LNCaP clone FGC (cell line): ENCODE measurements around the gene EIF3L.

Experiments used
- DNase-seq: peaks from one replicate; pipeline ENCODE4 v3.0.0-alpha.2; 2011; ENCODE audit warnings: low read depth
- H3K4me3 ChIP-seq: 2 replicates; pipeline ENCODE4 v1.5.1; 2011; ENCODE audit warnings: mild to moderate bottlenecking, low read depth, low read length, control low read depth
- TF ChIP-seq, protein P1 (sequence below): IDR thresholded peaks from 2 replicates; pipeline ENCODE4 v1.5.1; 2012; ENCODE audit warnings: mild to moderate bottlenecking; ENCODE audit not compliant: control insufficient read depth, insufficient read depth; ENCODE audit errors: extremely low read depth

The EIF3L gene

DNA sequence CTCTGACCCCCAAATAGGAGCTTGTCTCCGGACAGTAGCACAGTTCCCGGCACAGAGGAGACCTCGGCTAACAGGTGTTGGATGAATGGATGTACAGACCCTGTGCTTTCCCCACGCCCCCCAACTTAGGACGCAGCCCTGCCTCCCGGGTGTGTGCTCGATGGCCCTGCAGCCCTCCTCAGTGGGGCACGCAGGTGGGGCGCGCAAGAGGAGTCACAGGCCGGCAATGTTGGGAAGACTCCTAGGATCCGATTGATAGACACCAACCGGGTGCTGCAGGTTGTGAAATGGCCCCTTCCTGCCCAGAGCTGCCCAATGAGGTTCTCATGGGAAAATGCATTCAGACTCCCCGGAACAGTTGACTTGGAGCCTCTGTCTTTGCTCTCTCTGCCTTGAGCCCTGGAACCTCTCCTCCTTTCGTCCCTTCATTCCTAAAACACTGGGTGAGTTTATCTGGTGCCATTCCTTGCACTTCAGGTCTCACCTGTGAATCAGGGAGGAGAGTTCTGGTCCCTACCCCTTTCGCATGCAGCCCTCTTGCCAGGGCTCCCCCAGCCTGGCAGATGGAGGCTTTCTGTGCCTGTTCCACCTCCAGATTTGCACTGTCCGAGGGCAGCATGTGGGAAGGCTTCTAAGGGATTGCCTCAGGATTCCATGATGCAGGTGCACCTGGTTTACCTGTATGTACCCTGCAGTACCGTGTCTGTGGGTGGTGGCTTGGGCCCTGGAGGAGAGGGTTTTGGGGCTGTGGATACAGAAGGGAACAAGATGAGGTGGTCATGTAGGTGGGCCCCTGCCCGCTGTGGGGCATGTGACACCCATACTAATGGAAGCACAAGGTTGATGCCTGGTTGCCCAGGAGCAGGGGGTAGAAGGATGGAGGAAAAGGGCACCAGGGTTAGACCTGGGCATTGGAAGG, 58.1 kb downstream of the EIF3L start:
- TF ChIP-seq, protein P1, sequence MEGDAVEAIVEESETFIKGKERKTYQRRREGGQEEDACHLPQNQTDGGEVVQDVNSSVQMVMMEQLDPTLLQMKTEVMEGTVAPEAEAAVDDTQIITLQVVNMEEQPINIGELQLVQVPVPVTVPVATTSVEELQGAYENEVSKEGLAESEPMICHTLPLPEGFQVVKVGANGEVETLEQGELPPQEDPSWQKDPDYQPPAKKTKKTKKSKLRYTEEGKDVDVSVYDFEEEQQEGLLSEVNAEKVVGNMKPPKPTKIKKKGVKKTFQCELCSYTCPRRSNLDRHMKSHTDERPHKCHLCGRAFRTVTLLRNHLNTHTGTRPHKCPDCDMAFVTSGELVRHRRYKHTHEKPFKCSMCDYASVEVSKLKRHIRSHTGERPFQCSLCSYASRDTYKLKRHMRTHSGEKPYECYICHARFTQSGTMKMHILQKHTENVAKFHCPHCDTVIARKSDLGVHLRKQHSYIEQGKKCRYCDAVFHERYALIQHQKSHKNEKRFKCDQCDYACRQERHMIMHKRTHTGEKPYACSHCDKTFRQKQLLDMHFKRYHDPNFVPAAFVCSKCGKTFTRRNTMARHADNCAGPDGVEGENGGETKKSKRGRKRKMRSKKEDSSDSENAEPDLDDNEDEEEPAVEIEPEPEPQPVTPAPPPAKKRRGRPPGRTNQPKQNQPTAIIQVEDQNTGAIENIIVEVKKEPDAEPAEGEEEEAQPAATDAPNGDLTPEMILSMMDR = no peak
- DNase-seq = no peak

DNA sequence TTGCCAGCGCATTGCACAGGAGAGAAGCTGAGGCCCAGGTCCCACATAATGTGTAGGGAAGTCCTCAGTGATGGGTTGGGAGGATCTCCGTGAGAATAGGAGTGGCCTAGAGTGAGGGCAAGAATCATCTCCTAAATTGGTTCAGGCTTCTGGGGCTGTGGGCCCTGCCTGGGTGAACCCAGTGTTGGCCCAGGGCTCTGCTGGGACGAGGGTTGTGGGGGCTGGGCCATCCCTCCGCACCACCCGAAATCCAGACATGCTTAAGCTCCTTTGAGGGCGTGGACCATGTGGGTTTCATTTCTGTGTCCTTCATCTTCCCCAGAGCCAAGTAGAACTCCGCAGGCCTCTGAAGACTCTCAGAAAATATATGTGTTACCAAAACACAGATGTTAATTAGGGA, 60.5 kb downstream of the EIF3L start:
- DNase-seq = no peak
- H3K4me3 ChIP-seq = no peak overlapping the region
- TF ChIP-seq, protein P1 = no peak

More for the DNA sequence above, 58.1 kb downstream of the EIF3L start:
- peak overlapping the region; percentile 58 for H3K4me3 ChIP-seq

DNA sequence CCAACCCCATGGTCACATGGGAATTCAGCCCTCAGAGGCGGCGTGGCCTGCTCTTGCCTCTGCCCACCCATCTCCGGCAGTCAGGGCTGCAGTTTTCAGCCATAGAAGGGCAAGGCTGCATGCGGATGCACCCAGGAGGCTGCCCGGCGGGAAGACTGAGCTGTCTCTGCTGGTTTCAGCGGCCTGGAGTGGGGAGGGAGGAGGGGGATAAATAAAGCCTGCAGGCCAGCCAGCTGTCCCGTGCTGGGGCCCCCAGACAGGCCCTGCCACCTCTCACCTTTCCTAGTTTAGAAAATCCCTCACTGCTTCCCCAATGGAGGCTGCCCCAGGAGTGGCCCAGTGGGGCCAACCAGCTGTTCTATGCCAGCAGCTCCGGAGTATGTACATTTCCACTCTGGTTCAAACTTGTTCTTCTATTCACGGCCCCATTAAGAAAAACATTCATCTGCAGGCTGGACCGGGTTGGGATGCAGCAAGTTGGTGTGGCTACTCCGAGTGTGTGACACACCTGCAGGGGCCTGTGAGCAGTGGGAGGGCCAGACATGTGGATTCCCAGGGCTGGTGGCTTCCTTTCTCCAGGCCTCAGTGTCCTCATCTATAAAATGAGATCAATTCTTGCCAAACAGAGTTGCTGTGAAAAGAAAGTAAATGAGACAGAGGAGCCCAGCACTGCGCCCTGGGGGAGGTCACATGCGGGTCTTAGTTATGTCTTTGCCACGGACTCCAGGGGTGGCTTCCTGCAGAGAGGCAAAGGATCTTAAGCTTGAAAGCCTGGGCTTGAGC, 61.9 kb downstream of the EIF3L start:
- DNase-seq = no peak
- no peak overlapping the region for H3K4me3 ChIP-seq
- TF ChIP-seq, protein P1 = no peak

DNA sequence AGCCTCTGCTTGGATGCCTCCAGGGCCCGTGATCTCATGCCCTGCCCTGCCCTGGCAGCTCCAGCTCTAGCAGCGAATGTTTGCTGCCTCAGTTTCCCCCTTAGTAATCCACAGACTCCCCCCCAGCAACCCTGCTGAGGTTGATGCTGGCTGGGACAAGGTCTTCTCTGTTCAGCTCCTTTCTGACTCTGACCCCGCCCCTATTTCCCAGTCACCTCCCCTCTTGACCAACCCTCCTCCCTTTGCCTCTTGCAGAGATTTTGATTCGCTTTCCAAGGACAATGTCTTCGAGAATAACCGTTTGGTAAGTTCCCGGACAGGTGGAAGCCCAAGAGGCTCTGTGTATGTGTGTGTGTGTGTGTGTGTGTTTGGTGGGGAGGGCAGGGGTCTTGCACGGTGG, 62.5 kb downstream of the EIF3L start:
- no peak overlapping the region for H3K4me3 ChIP-seq
- TF ChIP-seq, protein P1 = no peak
- DNase-seq = no peak

DNA sequence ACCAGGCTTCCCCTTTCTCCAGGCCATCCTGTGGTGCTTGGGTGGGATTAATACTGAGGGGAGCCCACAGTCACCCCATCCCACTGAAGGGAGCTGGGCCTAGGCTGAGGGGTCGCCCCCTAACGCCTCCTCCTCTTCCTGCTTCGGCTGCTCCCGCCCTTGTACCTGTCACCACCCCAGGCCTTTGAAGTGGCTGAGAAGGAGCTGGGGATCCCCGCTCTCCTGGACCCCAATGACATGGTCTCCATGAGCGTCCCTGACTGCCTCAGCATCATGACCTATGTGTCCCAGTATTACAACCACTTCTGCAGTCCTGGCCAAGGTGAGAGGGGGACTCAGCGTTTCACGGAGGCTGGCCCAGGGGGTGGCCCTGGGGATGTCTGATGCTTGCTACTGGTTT, 63.0 kb downstream of the EIF3L start:
- H3K4me3 ChIP-seq = no peak overlapping the region
- TF ChIP-seq, protein P1 = no peak
- no peak for DNase-seq

DNA sequence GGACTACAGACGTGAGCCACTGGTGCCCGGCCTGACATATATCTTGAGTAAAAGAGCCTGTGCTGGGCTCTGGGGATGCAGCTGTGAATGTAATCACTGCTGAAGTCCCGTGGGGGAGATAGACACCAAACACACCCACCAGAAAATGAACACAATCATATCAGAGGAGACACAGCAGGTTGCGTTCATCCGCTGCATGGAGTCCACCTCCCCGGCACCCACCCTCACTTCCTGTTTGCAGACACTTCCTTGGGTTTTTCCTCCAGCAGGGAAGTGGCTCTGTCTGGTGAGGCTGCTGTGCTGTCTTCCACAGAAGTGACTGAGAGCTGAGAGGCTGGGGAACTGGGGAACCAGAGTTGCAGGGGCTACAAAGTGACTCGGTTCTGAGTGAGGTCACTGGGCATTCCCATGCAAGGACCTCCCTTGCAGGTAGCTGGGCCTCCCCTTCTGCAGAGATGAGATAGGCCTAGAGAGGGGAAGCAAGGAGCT, 64.1 kb downstream of the EIF3L start:
- TF ChIP-seq, protein P1 = no peak
- H3K4me3 ChIP-seq = no peak overlapping the region
- no peak for DNase-seq
